ENCODE measurements around the gene KCTD1.

- TF ChIP-seq CTCF (conservative IDR thresholded peaks at IDR 0.05): no peak
- TF ChIP-seq EZH2 (IDR thresholded peaks at IDR 0.05; ENCODE audit: low read depth): no peak
Measured at GRCh38 chr18:26489191-26489590, 59.2 kb downstream of the KCTD1 start.

Data from PC-9 (cell line).